AG09309 (cell line): ENCODE results near the gene FYB1.
"Not testable (repeated sequence)": the region's sequence is repeated elsewhere in the genome, so short reads cannot be mapped to it uniquely, and the experiment has no call there.

ENCODE experiments used
- DNase-seq: peaks from one replicate; pipeline ENCODE4 v3.0.0-alpha.2; 2010; ENCODE audit warnings: low read depth
- H3K4me3 ChIP-seq: 2 replicates; pipeline ENCODE4 v1.5.1; 2011; ENCODE audit warnings: mild to moderate bottlenecking, low read depth, low read length, moderate library complexity; ENCODE audit not compliant: control insufficient read depth
- CTCF ChIP-seq: IDR thresholded peaks from 2 replicates; pipeline ENCODE4 v1.5.1; 2011; ENCODE audit warnings: mild to moderate bottlenecking, low read depth, low read length, inconsistent platforms; ENCODE audit not compliant: insufficient read depth, control insufficient read depth; ENCODE audit errors: missing control alignments

The FYB1 gene

GRCh38 chr5:39240750-39241149 lies 21.4 kb upstream of the FYB1 start:
- no peak overlapping the region for H3K4me3 ChIP-seq
- no peak for TF ChIP-seq CTCF

GRCh38 chr5:39238366-39239105 lies 19.2 kb upstream of the FYB1 start:
- TF ChIP-seq CTCF: no peak
- H3K4me3 ChIP-seq: no peak overlapping the region
- no peak for DNase-seq

More at GRCh38 chr5:39240750-39241149, 21.4 kb upstream of the FYB1 start:
- no peak for DNase-seq

- TF ChIP-seq CTCF: no peak
- DNase-seq: no peak
- H3K4me3 ChIP-seq: no peak overlapping the region
These were observed 17.4 kb upstream of the FYB1 start for GRCh38 chr5:39236718-39237117.

GRCh38 chr5:39235648-39236047 lies 16.3 kb upstream of the FYB1 start:
- DNase-seq: no peak
- TF ChIP-seq CTCF: no peak
- H3K4me3 ChIP-seq: no peak overlapping the region

GRCh38 chr5:39234494-39234893 lies 15.1 kb upstream of the FYB1 start:
- DNase-seq, H3K4me3 ChIP-seq: not testable (repeated sequence)

- no peak for DNase-seq
- no peak overlapping the region for H3K4me3 ChIP-seq
- no peak for TF ChIP-seq CTCF
These were observed 14.4 kb upstream of the FYB1 start for GRCh38 chr5:39233783-39234182.

GRCh38 chr5:39231705-39232525 lies 12.6 kb upstream of the FYB1 start:
- DNase-seq: no peak
- no peak for TF ChIP-seq CTCF
- H3K4me3 ChIP-seq: no peak overlapping the region
